GM18909 (cell line): Measurements from ENCODE around the gene RNASE11.
"Not testable (repeated sequence)": the region's sequence is repeated elsewhere in the genome, so short reads cannot be mapped to it uniquely, and the experiment has no call there.

ENCODE experiments used
- ATAC-seq: cut with Tn5 transposase; IDR thresholded peaks from one replicate; pipeline ENCODE4 v1.9.1; 2021; ENCODE audit warnings: mild to moderate bottlenecking; ENCODE audit not compliant: unreplicated experiment, poor library complexity

RNASE11 gene

GRCh38 chr14:20583908-20584307 is 3.9 kb downstream of the RNASE11 start:
- ATAC-seq = no peak

- ATAC-seq = no peak
These were observed 4.7 kb downstream of the RNASE11 start for GRCh38 chr14:20583142-20583541.

- ATAC-seq = no peak
These were observed 7.6 kb downstream of the RNASE11 start for GRCh38 chr14:20580242-20580641.

GRCh38 chr14:20578784-20579502 is 8.9 kb downstream of the RNASE11 start:
- no peak for ATAC-seq

GRCh38 chr14:20578325-20578724 is 9.5 kb downstream of the RNASE11 start:
- ATAC-seq = no peak

- ATAC-seq = not testable (repeated sequence)
These were observed 15.3 kb downstream of the RNASE11 start for GRCh38 chr14:20572382-20572990.

- not testable (repeated sequence) for ATAC-seq
These were observed 17.1 kb downstream of the RNASE11 start for GRCh38 chr14:20570720-20571119.

- not testable (repeated sequence) for ATAC-seq
These were observed 17.9 kb downstream of the RNASE11 start for GRCh38 chr14:20569865-20570264.

GRCh38 chr14:20569066-20569465 is 18.7 kb downstream of the RNASE11 start:
- no peak for ATAC-seq

GRCh38 chr14:20568393-20568792 is 19.4 kb downstream of the RNASE11 start:
- ATAC-seq = no peak

- ATAC-seq = not testable (repeated sequence)
These were observed 20.6 kb downstream of the RNASE11 start for GRCh38 chr14:20567199-20567598.

GRCh38 chr14:20564501-20564997 is 23.3 kb downstream of the RNASE11 start:
- no peak for ATAC-seq

- ATAC-seq = no peak
These were observed 23.8 kb downstream of the RNASE11 start for GRCh38 chr14:20563971-20564370.

- ATAC-seq = no peak
These were observed 26.8 kb downstream of the RNASE11 start, which contains the start of gene RNASE9 for GRCh38 chr14:20560961-20561360. Gene RNASE9, minus strand, starts transcription at chr14:20561047.

GRCh38 chr14:20559461-20559904 is 28.3 kb downstream of the RNASE11 start:
- ATAC-seq = no peak

GRCh38 chr14:20557212-20557542 is 30.6 kb downstream of the RNASE11 start:
- no peak for ATAC-seq

- ATAC-seq = no peak
These were observed 31.1 kb downstream of the RNASE11 start for GRCh38 chr14:20556500-20557211.

GRCh38 chr14:20555845-20556244 is 32.0 kb downstream of the RNASE11 start:
- ATAC-seq = no peak

GRCh38 chr14:20553024-20553423 is 34.8 kb downstream of the RNASE11 start:
- no peak for ATAC-seq

GRCh38 chr14:20551606-20552005 is 36.2 kb downstream of the RNASE11 start:
- ATAC-seq = no peak

- ATAC-seq = no peak
These were observed 36.9 kb downstream of the RNASE11 start for GRCh38 chr14:20550926-20551325.
